Glomerular visceral epithelial cell (primary cell): ENCODE data around the gene PCSK5.

ENCODE experiments used
- DNase-seq: peaks from one replicate; pipeline ENCODE4 v3.0.0-alpha.2; 2016; ENCODE audit errors: extremely low spot score

The PCSK5 gene

GRCh38 chr9:76188905-76189304 is 298.4 kb downstream of the PCSK5 start:
- no peak for DNase-seq

GRCh38 chr9:76191493-76191892 is 301.0 kb downstream of the PCSK5 start:
- DNase-seq: no peak

GRCh38 chr9:76192013-76192412 is 301.5 kb downstream of the PCSK5 start:
- DNase-seq: no peak

GRCh38 chr9:76194896-76195295 is 304.4 kb downstream of the PCSK5 start:
- no peak for DNase-seq

- DNase-seq: no peak
Measured at GRCh38 chr9:76198336-76198735, 307.9 kb downstream of the PCSK5 start.

GRCh38 chr9:76200315-76200714 is 309.8 kb downstream of the PCSK5 start:
- no peak for DNase-seq

- DNase-seq: no peak
Measured at GRCh38 chr9:76200745-76201144, 310.3 kb downstream of the PCSK5 start.

GRCh38 chr9:76203373-76203772 is 312.9 kb downstream of the PCSK5 start:
- DNase-seq: no peak

GRCh38 chr9:76206821-76207220 is 316.3 kb downstream of the PCSK5 start:
- DNase-seq: no peak

GRCh38 chr9:76213751-76214150 is 323.3 kb downstream of the PCSK5 start:
- DNase-seq: no peak

- no peak for DNase-seq
Measured at GRCh38 chr9:76215066-76215465, 324.6 kb downstream of the PCSK5 start.

GRCh38 chr9:76216161-76216649 is 325.7 kb downstream of the PCSK5 start:
- DNase-seq: no peak

- no peak for DNase-seq
Measured at GRCh38 chr9:76218117-76218885, 327.8 kb downstream of the PCSK5 start.

- DNase-seq: no peak
Measured at GRCh38 chr9:76218886-76219445, 328.5 kb downstream of the PCSK5 start.

GRCh38 chr9:76219560-76220151 is 329.2 kb downstream of the PCSK5 start:
- DNase-seq: no peak

- no peak for DNase-seq
Measured at GRCh38 chr9:76221423-76221822, 330.9 kb downstream of the PCSK5 start.

- DNase-seq: no peak
Measured at GRCh38 chr9:76223749-76224340, 333.4 kb downstream of the PCSK5 start.

- no peak for DNase-seq
Measured at GRCh38 chr9:76227156-76227555, 336.7 kb downstream of the PCSK5 start.

GRCh38 chr9:76231001-76231400 is 340.5 kb downstream of the PCSK5 start:
- DNase-seq: no peak

GRCh38 chr9:76232861-76233489 is 342.5 kb downstream of the PCSK5 start:
- no peak for DNase-seq

GRCh38 chr9:76240578-76240977 is 350.1 kb downstream of the PCSK5 start:
- no peak for DNase-seq

- DNase-seq: no peak
Measured at GRCh38 chr9:76245518-76245917, 355.0 kb downstream of the PCSK5 start.
